GM18873 (cell line): ENCODE data around the gene OR13C2.

Experiments used
- ATAC-seq: cut with Tn5 transposase; IDR thresholded peaks from one replicate; pipeline ENCODE4 v1.9.1; 2021; ENCODE audit warnings: mild to moderate bottlenecking, moderate library complexity, moderate number of reproducible peaks; ENCODE audit not compliant: unreplicated experiment, low FRiP score

OR13C2 gene

GRCh38 chr9:104556830-104557634 is 48.4 kb downstream of the OR13C2 start:
- peak; percentile 43 for ATAC-seq

DNA sequence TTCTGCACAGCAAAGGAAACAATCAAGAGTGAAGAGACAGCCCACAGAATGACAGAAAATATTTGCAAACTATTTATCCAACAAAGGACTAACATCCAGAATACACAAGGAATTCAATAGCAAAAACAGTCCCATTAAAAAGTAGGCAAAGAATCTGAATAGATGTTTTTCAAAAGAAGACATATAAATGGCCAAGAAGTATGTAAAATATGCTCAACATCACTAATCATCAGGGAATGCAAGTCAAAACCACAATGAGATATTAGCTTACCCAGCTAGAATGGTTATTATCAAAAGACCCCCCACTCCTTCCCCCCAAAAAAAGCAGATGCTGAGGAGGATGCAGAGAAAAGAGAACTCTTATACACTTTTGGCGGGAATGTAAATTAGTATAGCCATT is 49.9 kb downstream of the OR13C2 start:
- ATAC-seq, result no peak
